Measurements from ENCODE around the gene STEAP1. TPM values are rescaled to one million over a fixed set of nuclear protein-coding genes. Genes with fewer than 3 reads are reported as not detected.

The STEAP1 gene
- total and polyA plus RNA-seq, 4 donors: 20.0 to 37.1 (median 29.6) TPM

GRCh38 chr7:90178679-90179278, 24.5 kb downstream of the STEAP1 start:
- TF ChIP-seq YY1 (IDR thresholded peaks at IDR 0.05) (no peak), RAD21 (IDR thresholded peaks at IDR 0.05) (no peak), REST (IDR thresholded peaks at IDR 0.05) (no peak)
- Histone ChIP-seq H3K9ac (ENCODE audit: low read depth in 1 of 2, low read length in 2 of 2) (no peak overlapping the region), H3K36me3 (ENCODE audit: control insufficient read depth in 4 of 4, insufficient read depth in 3 of 4, low read depth in 1 of 4, low read length in 3 of 4) (no peaks in the 10 kb centered on the region), H3K27ac (ENCODE audit: low read depth in 1 of 2, low read length in 2 of 2) (no peak overlapping the region), H3K27me3 (ENCODE audit: control insufficient read depth in 4 of 4, insufficient read depth in 4 of 4, low read length in 3 of 4) (no peaks in the 10 kb centered on the region), H3K9me3 (ENCODE audit: control insufficient read depth in 4 of 4, low read length in 3 of 4) (no peaks in the 10 kb centered on the region), H3K4me3 (ENCODE audit: low read depth in 1 of 3, low read length in 3 of 3) (no peak overlapping the region), H3K4me1 (ENCODE audit: control insufficient read depth in 4 of 4, insufficient read depth in 4 of 4, low read length in 3 of 4) (peaks cover 0 to 10% (median 4%) of the 10 kb centered on the region in 4 donors)
- DNase-seq (ENCODE audit: low spot score): no peak
- 78% methylated on average over 6 of the region's 6 CpGs for WGBS

GRCh38 chr7:90180011-90180585, 25.8 kb downstream of the STEAP1 start:
- DNase-seq (ENCODE audit: low spot score): no peak
- no peak overlapping the region for H3K27ac ChIP-seq (ENCODE audit: low read depth in 1 of 2, low read length in 2 of 2)
- no peaks in the 10 kb centered on the region for H3K9me3 ChIP-seq (ENCODE audit: control insufficient read depth in 4 of 4, low read length in 3 of 4)
- no peaks in the 10 kb centered on the region for H3K27me3 ChIP-seq (ENCODE audit: control insufficient read depth in 4 of 4, insufficient read depth in 4 of 4, low read length in 3 of 4)
- H3K4me1 ChIP-seq (ENCODE audit: control insufficient read depth in 4 of 4, insufficient read depth in 4 of 4, low read length in 3 of 4): peaks cover 0 to 7% (median 3%) of the 10 kb centered on the region in 4 donors
- H3K36me3 ChIP-seq (ENCODE audit: control insufficient read depth in 4 of 4, insufficient read depth in 3 of 4, low read depth in 1 of 4, low read length in 3 of 4): no peaks in the 10 kb centered on the region
- H3K9ac ChIP-seq (ENCODE audit: low read depth in 1 of 2, low read length in 2 of 2): no peak overlapping the region
- TF ChIP-seq FOXA2 (IDR thresholded peaks at IDR 0.05) (no peak), CTCF (IDR thresholded peaks at IDR 0.05; ENCODE audit: low read depth, low read length, missing input control) (no peak), JUND (IDR thresholded peaks at IDR 0.05) (no peak), TAF1 (conservative IDR thresholded peaks at IDR 0.05) (no peak), MAX (IDR thresholded peaks at IDR 0.05) (no peak), EGR1 (IDR thresholded peaks at IDR 0.05; ENCODE audit: low read depth in 2 of 2) (no peak), ATF3 (IDR thresholded peaks at IDR 0.05) (peak; percentile 65), RAD21 (IDR thresholded peaks at IDR 0.05) (no peak), YY1 (IDR thresholded peaks at IDR 0.05) (no peak), NR2F2 (IDR thresholded peaks at IDR 0.05) (no peak), HNF4G (IDR thresholded peaks at IDR 0.05) (no peak), GABPA (IDR thresholded peaks at IDR 0.05 in 1 of 2, conservative IDR thresholded peaks at IDR 0.05 in 1 of 2) (no peak), HNF4A (conservative IDR thresholded peaks at IDR 0.05) (peak in 1 of 2 donors; percentile 29), FOXA1 (IDR thresholded peaks at IDR 0.05) (no peak), SP1 (IDR thresholded peaks at IDR 0.05) (peak; percentile 20), RXRA (IDR thresholded peaks at IDR 0.05) (peak in 1 of 2 donors; percentile 22), ZBTB33 (IDR thresholded peaks at IDR 0.05) (no peak), REST (IDR thresholded peaks at IDR 0.05) (no peak)
- 70% methylated on average over 1 of the region's 1 CpG for WGBS
- H3K4me3 ChIP-seq (ENCODE audit: low read depth in 1 of 3, low read length in 3 of 3): no peak overlapping the region
